ENCODE data around the gene CMTM7. TPM values are rescaled to one million over a fixed set of nuclear protein-coding genes. Genes with fewer than 3 reads are reported as not detected.
A peak's percentile ranks its signal among the peaks of the same experiment; 100 is the strongest.

Gene CMTM7
- total and polyA plus RNA-seq, 2 of the 13 experiments (the other 11 are each of a cell fraction or from before 2014, with no cell fraction given) = 20.9 to 21.4 TPM

DNA sequence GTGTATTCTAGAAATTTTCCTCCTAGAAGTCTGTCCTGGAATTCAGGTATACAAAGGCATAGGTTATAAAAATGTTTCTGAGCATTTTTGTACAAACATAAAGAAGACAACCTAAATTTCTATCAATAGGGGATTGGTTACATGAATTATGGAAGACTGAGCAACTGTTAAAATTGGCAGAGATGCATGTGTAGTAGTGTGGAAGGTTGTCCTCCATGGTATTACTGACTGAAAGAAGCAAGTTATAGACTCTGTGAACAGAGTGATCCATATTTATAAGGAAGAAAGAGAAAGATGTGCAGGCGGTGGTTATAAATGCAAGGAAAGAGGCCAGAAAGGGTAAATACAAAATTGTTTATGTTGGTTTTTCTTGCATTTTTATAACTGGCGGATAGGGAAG lies 38.3 kb upstream of the CMTM7 start (continued):
- no peak for TF ChIP-seq DMAP1 (CRISPR knock-in tag; IDR thresholded peaks at IDR 0.05)
- TF ChIP-seq CHD2 (IDR thresholded peaks at IDR 0.05; ENCODE audit: low read depth, low read length) = no peak
- TF ChIP-seq, protein P1, sequence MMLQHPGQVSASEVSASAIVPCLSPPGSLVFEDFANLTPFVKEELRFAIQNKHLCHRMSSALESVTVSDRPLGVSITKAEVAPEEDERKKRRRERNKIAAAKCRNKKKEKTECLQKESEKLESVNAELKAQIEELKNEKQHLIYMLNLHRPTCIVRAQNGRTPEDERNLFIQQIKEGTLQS (CRISPR knock-in tag; IDR thresholded peaks at IDR 0.05) = no peak
- TF ChIP-seq, protein P2, sequence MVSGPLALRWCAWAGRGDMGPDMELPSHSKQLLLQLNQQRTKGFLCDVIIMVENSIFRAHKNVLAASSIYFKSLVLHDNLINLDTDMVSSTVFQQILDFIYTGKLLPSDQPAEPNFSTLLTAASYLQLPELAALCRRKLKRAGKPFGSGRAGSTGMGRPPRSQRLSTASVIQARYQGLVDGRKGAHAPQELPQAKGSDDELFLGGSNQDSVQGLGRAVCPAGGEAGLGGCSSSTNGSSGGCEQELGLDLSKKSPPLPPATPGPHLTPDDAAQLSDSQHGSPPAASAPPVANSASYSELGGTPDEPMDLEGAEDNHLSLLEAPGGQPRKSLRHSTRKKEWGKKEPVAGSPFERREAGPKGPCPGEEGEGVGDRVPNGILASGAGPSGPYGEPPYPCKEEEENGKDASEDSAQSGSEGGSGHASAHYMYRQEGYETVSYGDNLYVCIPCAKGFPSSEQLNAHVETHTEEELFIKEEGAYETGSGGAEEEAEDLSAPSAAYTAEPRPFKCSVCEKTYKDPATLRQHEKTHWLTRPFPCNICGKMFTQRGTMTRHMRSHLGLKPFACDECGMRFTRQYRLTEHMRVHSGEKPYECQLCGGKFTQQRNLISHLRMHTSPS (CRISPR knock-in tag; IDR thresholded peaks at IDR 0.05; ENCODE audit: low read depth) = no peak
- TF ChIP-seq TEAD3 (CRISPR knock-in tag; optimal IDR thresholded peaks at IDR 0.05; ENCODE audit: borderline replicate concordance) = no peak
- TF ChIP-seq, protein P3, sequence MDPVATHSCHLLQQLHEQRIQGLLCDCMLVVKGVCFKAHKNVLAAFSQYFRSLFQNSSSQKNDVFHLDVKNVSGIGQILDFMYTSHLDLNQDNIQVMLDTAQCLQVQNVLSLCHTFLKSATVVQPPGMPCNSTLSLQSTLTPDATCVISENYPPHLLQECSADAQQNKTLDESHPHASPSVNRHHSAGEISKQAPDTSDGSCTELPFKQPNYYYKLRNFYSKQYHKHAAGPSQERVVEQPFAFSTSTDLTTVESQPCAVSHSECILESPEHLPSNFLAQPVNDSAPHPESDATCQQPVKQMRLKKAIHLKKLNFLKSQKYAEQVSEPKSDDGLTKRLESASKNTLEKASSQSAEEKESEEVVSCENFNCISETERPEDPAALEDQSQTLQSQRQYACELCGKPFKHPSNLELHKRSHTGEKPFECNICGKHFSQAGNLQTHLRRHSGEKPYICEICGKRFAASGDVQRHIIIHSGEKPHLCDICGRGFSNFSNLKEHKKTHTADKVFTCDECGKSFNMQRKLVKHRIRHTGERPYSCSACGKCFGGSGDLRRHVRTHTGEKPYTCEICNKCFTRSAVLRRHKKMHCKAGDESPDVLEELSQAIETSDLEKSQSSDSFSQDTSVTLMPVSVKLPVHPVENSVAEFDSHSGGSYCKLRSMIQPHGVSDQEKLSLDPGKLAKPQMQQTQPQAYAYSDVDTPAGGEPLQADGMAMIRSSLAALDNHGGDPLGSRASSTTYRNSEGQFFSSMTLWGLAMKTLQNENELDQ (CRISPR knock-in tag; IDR thresholded peaks at IDR 0.05; ENCODE audit: borderline replicate concordance) = no peak

DNA sequence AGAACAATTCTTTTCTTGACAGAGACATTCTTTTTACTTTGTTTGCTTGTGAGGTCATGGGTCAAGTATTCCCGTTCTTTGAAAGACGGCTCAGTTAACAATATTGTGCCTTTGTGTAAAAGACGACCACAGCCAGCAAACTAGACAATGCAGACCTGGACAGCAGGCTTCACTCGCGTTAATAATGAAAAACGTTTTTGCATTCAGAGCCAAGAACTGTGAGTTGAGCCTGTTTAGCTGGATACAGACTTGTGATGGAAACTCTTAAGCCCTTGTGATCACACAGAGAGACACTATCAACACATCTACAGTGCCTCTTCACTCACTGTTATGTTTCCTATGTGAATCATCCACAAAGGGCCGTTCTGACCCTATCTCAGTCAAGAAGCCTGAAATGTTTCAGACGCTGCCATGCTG lies 37.3 kb upstream of the CMTM7 start:
- Histone ChIP-seq H3K9ac (ENCODE audit: insufficient read depth, low read depth, low read length) (no peak overlapping the region), H2AFZ (ENCODE audit: low read length) (no peak overlapping the region), H3K27me3 (ENCODE audit: control insufficient read depth in 1 of 2, insufficient read depth in 2 of 2, low read length in 2 of 2) (no peaks in the 10 kb centered on the region), H3K27ac (ENCODE audit: extremely low read length, insufficient read depth, low read length) (no peak overlapping the region), H3K79me2 (ENCODE audit: insufficient read depth, low read length) (no peaks in the 10 kb centered on the region), H3K36me3 (replicated peaks in 1 of 2; ENCODE audit: control insufficient read depth in 1 of 2, insufficient read depth in 2 of 2, low read length in 2 of 2) (peaks cover 3 to 21% of the 10 kb centered on the region in 2 experiments; a peak in 4 of 5 replicates), H4K20me1 (ENCODE audit: insufficient read depth, low read length) (no peaks in the 10 kb centered on the region), H3K4me2 (ENCODE audit: low read depth, low read length) (peak overlapping the region; percentile 10; the same call in 1 of the 2 replicates), H3K4me3 (replicated peaks in 1 of 3; ENCODE audit: insufficient read depth in 1 of 3, low read depth in 2 of 3, low read length in 3 of 3) (no peak overlapping the region), H3K4me1 (ENCODE audit: insufficient read depth, low read length) (peaks cover 32% of the 10 kb centered on the region), H3K9me3 (ENCODE audit: low read length) (no peaks in the 10 kb centered on the region)
- intact Hi-C loops (cut with micrococcal nuclease; ENCODE audit: unreplicated experiment) = no loop called here
- ChIA-PET POLR2A (no interaction called here), CTCF (ENCODE audit: low intra/inter-chr PET ratio, low total read pairs) (no interaction called here)
- no TSS peak for BruUV-seq (replicated peaks)
- FAIRE-seq (no peak), DNase-seq (ENCODE audit: low spot score) (peak; percentile 67), ATAC-seq (peak; percentile 54)
- 41% methylated on average over 8 of the region's 8 CpGs for WGBS (ENCODE audit: low lambda C conversion rate)
- TF ChIP-seq ZNF614 (CRISPR knock-in tag; IDR thresholded peaks at IDR 0.05; ENCODE audit: borderline replicate concordance) (no peak), BCL6 (CRISPR knock-in tag; IDR thresholded peaks at IDR 0.05) (peak; percentile 67), ERF (CRISPR knock-in tag; IDR thresholded peaks at IDR 0.05) (no peak), SOX5 (CRISPR knock-in tag; IDR thresholded peaks at IDR 0.05; ENCODE audit: borderline replicate concordance) (peak; percentile 80), SOX6 (IDR thresholded peaks at IDR 0.05) (no peak), SOX6 (CRISPR knock-in tag; IDR thresholded peaks at IDR 0.05) (peak; percentile 60; the same call in 1 of the 2 replicates), NR2F6 (IDR thresholded peaks at IDR 0.05) (peak; percentile 77), NR2F6 (CRISPR knock-in tag; IDR thresholded peaks at IDR 0.05) (no peak), SOX13 (IDR thresholded peaks at IDR 0.05) (0 out of 2 replicates have a peak, but pooled peaks have one; percentile 31), SOX13 (CRISPR knock-in tag; conservative IDR thresholded peaks at IDR 0.05 in 1 of 2, IDR thresholded peaks at IDR 0.05 in 1 of 2) (peak in 1 of 2 experiments; percentile 92; a peak in 2 of 4 replicates), ELF3 (CRISPR knock-in tag; IDR thresholded peaks at IDR 0.05) (no peak), ZNF160 (CRISPR knock-in tag; IDR thresholded peaks at IDR 0.05) (no peak)
- in situ Hi-C loops (cut with HindIII; ENCODE audit: extremely low pct_ligation_motif_present, low pct_unique_long_range_greater_than_20kb) = no loop called here
